Aorta (tissue), 5 donors: ENCODE data around the gene RAB18. TPM values are rescaled to one million over a fixed set of nuclear protein-coding genes. Genes with fewer than 3 reads are reported as not detected.

Source experiments
- ATAC-seq: fragments of 200-7000 bp; cut with Tn5 transposase; one replicate; pipeline ENCODE4 v1.9.1; 2022; ENCODE audit warnings: moderate library complexity; ENCODE audit not compliant: low FRiP score
- DNase-seq, 2 donors: peaks; one replicate each; pipeline ENCODE4 v3.0.0-alpha.2; 2020
- H3K27ac ChIP-seq, 2 donors: one replicate each; pipeline ENCODE4 v1.5.1; 2013; ENCODE audit warnings: low read length in 2 of 2, mild to moderate bottlenecking in 2 of 2, moderate library complexity in 2 of 2, control low read depth in 1 of 2, inconsistent platforms in 1 of 2, low read depth in 1 of 2
- H3K27me3 ChIP-seq, 2 donors: one replicate each; pipeline ENCODE4 v1.6.1; 2013; ENCODE audit warnings: control low read depth in 1 of 2, low read length in 1 of 2, mild to moderate bottlenecking in 1 of 2, moderate library complexity in 1 of 2; ENCODE audit not compliant: insufficient read depth in 2 of 2, control insufficient read depth in 1 of 2
- H3K36me3 ChIP-seq, 2 donors: one replicate each; pipeline ENCODE4 v1.6.1; 2013; ENCODE audit warnings: control low read depth in 1 of 2, low read length in 1 of 2, mild to moderate bottlenecking in 1 of 2; ENCODE audit not compliant: insufficient read depth in 2 of 2, control insufficient read depth in 1 of 2
- H3K4me1 ChIP-seq, 2 donors: one replicate each; pipeline ENCODE4 v1.6.1; 2013; ENCODE audit warnings: low read length in 2 of 2, control low read depth in 1 of 2, mild to moderate bottlenecking in 1 of 2, moderate library complexity in 1 of 2; ENCODE audit not compliant: insufficient read depth in 2 of 2, control insufficient read depth in 1 of 2
- H3K4me3 ChIP-seq, 2 donors: one replicate each; pipeline ENCODE4 v1.5.1; 2013; ENCODE audit warnings: low read length in 2 of 2, control low read depth in 1 of 2, mild to moderate bottlenecking in 1 of 2
- H3K9me3 ChIP-seq: one replicate; pipeline ENCODE4 v1.6.1; 2013; ENCODE audit warnings: mild to moderate bottlenecking, low read length; ENCODE audit not compliant: control insufficient read depth
- WGBS, 2 donors: extraction: QIAGEN DNeasy Blood & Tissue Kit; methylation state at CpG; one replicate each; pipeline ENCODE4 v1.1.7; 2013; 5-methylcytosine and 5-hydroxymethylcytosine counted together
- intact Hi-C, 2 donors: fragments of 100-400 bp; cut with DNase I; formaldehyde crosslinking; loops; one replicate each; pipeline versions ENCODE4 v1.14.2 to v1.15.0; 2022
- polyA plus RNA-seq, 2 donors: library from polyadenylated mRNA; stranded (reverse); fragments of 200-250 nt; gene quantifications; one replicate each; pipeline ENCODE4 v1.2.3, GENCODE V29; 2013
- total RNA-seq, 2 donors: library from RNA; stranded (reverse); fragmentation: NEBNext Ultra II Directional; extraction: Animal tissue kit (Norgen Biotek cat#: 25700); gene quantifications; one replicate each; pipeline ENCODE4 v1.2.1, GENCODE V29; 2021
- donor health status: healthy with polysubstance abuse.
- donor health status: Bipolar disorder and iron deficiency.
- donor health status: DM: no; HTN: no; CAD: no.
- donor health status: DM: no; HTN: no; CAD: no.
- donor health status: DM: yes; HTN: yes; CAD: no.

Gene RAB18
- total and polyA plus RNA-seq, 4 donors = 39.3 to 105 (median 81.0) TPM

- H3K27me3 ChIP-seq = no peaks in the 10 kb centered on the region
- no peaks in the 10 kb centered on the region for H3K4me1 ChIP-seq
- H3K9me3 ChIP-seq = no peaks in the 10 kb centered on the region
- H3K4me3 ChIP-seq = no peak overlapping the region
- WGBS, 2 donors = 54 to 61% methylated on average over 2 of the region's 2 CpGs
- no peak for ATAC-seq
- H3K27ac ChIP-seq = no peak overlapping the region
- DNase-seq = no peak
- no peaks in the 10 kb centered on the region for H3K36me3 ChIP-seq
- intact Hi-C loops = no loop called here
Measured at GRCh38 chr10:27512548-27512947, 8.4 kb downstream of the RAB18 start.

- 55 to 65% methylated on average over 3 of the region's 3 CpGs for WGBS, 2 donors
- ATAC-seq (no peak), DNase-seq (no peak)
- Histone ChIP-seq H3K36me3 (no peaks in the 10 kb centered on the region), H3K27me3 (no peaks in the 10 kb centered on the region), H3K4me3 (no peak overlapping the region), H3K27ac (no peak overlapping the region), H3K9me3 (no peaks in the 10 kb centered on the region), H3K4me1 (no peaks in the 10 kb centered on the region)
- intact Hi-C loops = no loop called here
Measured at GRCh38 chr10:27513451-27514191, 9.5 kb downstream of the RAB18 start.

GRCh38 chr10:27514243-27514642 lies 10.1 kb downstream of the RAB18 start:
- intact Hi-C loops = no loop called here
- H3K9me3 ChIP-seq = no peaks in the 10 kb centered on the region
- no peaks in the 10 kb centered on the region for H3K27me3 ChIP-seq
- no peak overlapping the region for H3K27ac ChIP-seq
- no peaks in the 10 kb centered on the region for H3K4me1 ChIP-seq
- no peak overlapping the region for H3K4me3 ChIP-seq
- DNase-seq = no peak
- 84 to 90% methylated on average over 3 of the region's 3 CpGs for WGBS, 2 donors
- no peak for ATAC-seq
- H3K36me3 ChIP-seq = no peaks in the 10 kb centered on the region

GRCh38 chr10:27518261-27518660 lies 14.2 kb downstream of the RAB18 start:
- no peak overlapping the region for H3K27ac ChIP-seq
- no peak for DNase-seq
- no peak for ATAC-seq
- intact Hi-C loops = no loop called here
- no peaks in the 10 kb centered on the region for H3K9me3 ChIP-seq
- H3K4me1 ChIP-seq = no peaks in the 10 kb centered on the region
- H3K4me3 ChIP-seq = no peak overlapping the region
- H3K27me3 ChIP-seq = no peaks in the 10 kb centered on the region
- H3K36me3 ChIP-seq = no peaks in the 10 kb centered on the region
- WGBS, 2 donors = 86 to 94% methylated on average over 2 of the region's 2 CpGs

- no peak for ATAC-seq
- no peaks in the 10 kb centered on the region for H3K27me3 ChIP-seq
- H3K36me3 ChIP-seq = no peaks in the 10 kb centered on the region
- no peak overlapping the region for H3K4me3 ChIP-seq
- peaks cover 0 to 2% of the 10 kb centered on the region in 2 donors for H3K4me1 ChIP-seq
- no peak overlapping the region for H3K27ac ChIP-seq
- H3K9me3 ChIP-seq = no peaks in the 10 kb centered on the region
- intact Hi-C loops = no loop called here
- no peak for DNase-seq
Measured at GRCh38 chr10:27525819-27526218, 21.7 kb downstream of the RAB18 start.

GRCh38 chr10:27526242-27526641 lies 22.1 kb downstream of the RAB18 start:
- no peaks in the 10 kb centered on the region for H3K27me3 ChIP-seq
- WGBS, 2 donors = 67 to 70% methylated on average over 3 of the region's 3 CpGs
- no peak overlapping the region for H3K27ac ChIP-seq
- H3K9me3 ChIP-seq = no peaks in the 10 kb centered on the region
- DNase-seq (no peak), ATAC-seq (no peak)
- H3K36me3 ChIP-seq = no peaks in the 10 kb centered on the region
- H3K4me1 ChIP-seq = peaks cover 0 to 2% of the 10 kb centered on the region in 2 donors
- intact Hi-C loops = no loop called here
- H3K4me3 ChIP-seq = no peak overlapping the region

- WGBS, 2 donors = 74 to 79% methylated on average over 6 of the region's 6 CpGs
- peaks cover 0 to 2% of the 10 kb centered on the region in 2 donors for H3K4me1 ChIP-seq
- ATAC-seq (no peak), DNase-seq (no peak)
- no peaks in the 10 kb centered on the region for H3K27me3 ChIP-seq
- no peak overlapping the region for H3K4me3 ChIP-seq
- H3K27ac ChIP-seq = no peak overlapping the region
- no peaks in the 10 kb centered on the region for H3K36me3 ChIP-seq
- H3K9me3 ChIP-seq = no peaks in the 10 kb centered on the region
- intact Hi-C loops = no loop called here
Measured at GRCh38 chr10:27527666-27528295, 23.7 kb downstream of the RAB18 start.

- intact Hi-C loops = no loop called here
- Histone ChIP-seq H3K9me3 (no peaks in the 10 kb centered on the region), H3K27ac (no peak overlapping the region), H3K4me3 (no peak overlapping the region), H3K4me1 (peaks cover 0 to 2% of the 10 kb centered on the region in 2 donors), H3K36me3 (no peaks in the 10 kb centered on the region), H3K27me3 (no peaks in the 10 kb centered on the region)
- DNase-seq = no peak
- 97% methylated on average over 3 of the region's 3 CpGs for WGBS, 2 donors
- ATAC-seq = no peak
Measured at GRCh38 chr10:27529010-27529783, 25.1 kb downstream of the RAB18 start.
